ENCODE results near the gene SLC25A27.

The SLC25A27 gene

GRCh38 chr6:46719099-46719498, 66.3 kb downstream of the SLC25A27 start:
- Mint-ChIP-seq H3K9me3 (no peaks in the 10 kb centered on the region), H3K4me3 (no peak overlapping the region), H3K36me3 (ENCODE audit: low read depth) (no peaks in the 10 kb centered on the region)

DNA sequence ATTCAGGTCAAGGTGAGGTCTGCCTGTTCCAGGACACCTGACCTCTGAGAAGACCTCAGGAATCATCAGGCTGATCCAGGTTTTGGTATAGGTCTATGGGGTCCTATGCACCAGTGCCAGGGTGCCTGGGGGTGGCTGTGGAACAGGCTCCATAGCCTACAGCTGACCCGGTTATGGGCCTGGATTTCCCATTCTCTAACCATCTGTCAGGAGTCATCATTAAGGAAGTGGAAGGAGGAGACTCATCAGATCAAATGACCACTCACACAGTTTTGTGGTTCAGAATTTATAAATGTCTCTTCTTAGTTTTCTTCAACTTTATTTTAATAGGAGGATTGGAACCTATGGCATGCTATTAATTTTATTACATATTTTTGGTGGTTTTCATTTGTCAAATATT, 67.6 kb downstream of the SLC25A27 start:
- Mint-ChIP-seq H3K27ac (no peak overlapping the region), H3K4me1 (ENCODE audit: low read depth) (no peaks in the 10 kb centered on the region), H3K4me3 (no peak overlapping the region), H3K27me3 (ENCODE audit: low read depth) (peaks cover 12% of the 10 kb centered on the region), H3K36me3 (ENCODE audit: low read depth) (no peaks in the 10 kb centered on the region), H3K9me3 (no peaks in the 10 kb centered on the region)

More at GRCh38 chr6:46719099-46719498, 66.3 kb downstream of the SLC25A27 start:
- Mint-ChIP-seq H3K27ac (no peak overlapping the region), H3K27me3 (ENCODE audit: low read depth) (peaks cover 10% of the 10 kb centered on the region), H3K4me1 (ENCODE audit: low read depth) (no peaks in the 10 kb centered on the region)
